WTC11 (cell line): ENCODE data around the gene TMEM17.

Source experiments
- ATF3 ChIP-seq: sonication (generic); formaldehyde crosslinking; conservative IDR thresholded peaks from 2 replicates; pipeline ENCODE4 v1.8.1; 2022; ENCODE audit warnings: mild to moderate bottlenecking, missing genetic modification reagents
- CTCF ChIP-seq: fragments of 200-600 bp; IDR thresholded peaks from 2 replicates; pipeline ENCODE4 v1.8.0; 2022; ENCODE audit warnings: antibody characterized with exemption
- E2F5 ChIP-seq: sonication (generic); formaldehyde crosslinking; IDR thresholded peaks from 2 replicates; pipeline ENCODE4 v1.8.1; 2022; ENCODE audit warnings: mild to moderate bottlenecking, moderate library complexity, missing genetic modification reagents
- ESRRA ChIP-seq: sonication (generic); formaldehyde crosslinking; IDR thresholded peaks from 2 replicates; pipeline ENCODE4 v1.8.1; 2022; ENCODE audit warnings: mild to moderate bottlenecking, missing genetic modification reagents, borderline replicate concordance
- GABPB1 ChIP-seq: sonication (generic); formaldehyde crosslinking; IDR thresholded peaks from 2 replicates; pipeline ENCODE4 v1.8.1; 2023; ENCODE audit warnings: mild to moderate bottlenecking, missing genetic modification reagents
- NR2C2 ChIP-seq: sonication (generic); formaldehyde crosslinking; IDR thresholded peaks from 2 replicates; pipeline ENCODE4 v1.8.0; 2022; ENCODE audit warnings: mild to moderate bottlenecking, missing genetic modification reagents
- SMAD4 ChIP-seq: sonication (generic); formaldehyde crosslinking; IDR thresholded peaks from 2 replicates; pipeline ENCODE4 v1.8.0; 2022; ENCODE audit warnings: mild to moderate bottlenecking, missing genetic modification reagents
- ZNF281 ChIP-seq: sonication (generic); formaldehyde crosslinking; IDR thresholded peaks from 2 replicates; pipeline ENCODE4 v1.8.0; 2023; ENCODE audit warnings: mild to moderate bottlenecking, missing genetic modification reagents

GRCh38 chr2:62467100-62467474 lies 38.9 kb downstream of the TMEM17 start:
- TF ChIP-seq E2F5 (CRISPR knock-in tag) = no peak
- TF ChIP-seq CTCF = no peak
- TF ChIP-seq SMAD4 (CRISPR knock-in tag) = no peak
- TF ChIP-seq NR2C2 (CRISPR knock-in tag) = no peak
- no peak for TF ChIP-seq ATF3 (CRISPR knock-in tag)
- no peak for TF ChIP-seq ZNF281
- TF ChIP-seq GABPB1 = no peak
- TF ChIP-seq ESRRA (CRISPR knock-in tag) = no peak
